Islet of Langerhans (tissue), 1 donor: ENCODE measurements around the gene HSPB8.

Experiments used
- FAIRE-seq: peaks from one replicate; lab custom pipeline; 2011; peaks lifted over from hg19 to GRCh38; lab: Jason Lieb, UNC

HSPB8 gene

DNA sequence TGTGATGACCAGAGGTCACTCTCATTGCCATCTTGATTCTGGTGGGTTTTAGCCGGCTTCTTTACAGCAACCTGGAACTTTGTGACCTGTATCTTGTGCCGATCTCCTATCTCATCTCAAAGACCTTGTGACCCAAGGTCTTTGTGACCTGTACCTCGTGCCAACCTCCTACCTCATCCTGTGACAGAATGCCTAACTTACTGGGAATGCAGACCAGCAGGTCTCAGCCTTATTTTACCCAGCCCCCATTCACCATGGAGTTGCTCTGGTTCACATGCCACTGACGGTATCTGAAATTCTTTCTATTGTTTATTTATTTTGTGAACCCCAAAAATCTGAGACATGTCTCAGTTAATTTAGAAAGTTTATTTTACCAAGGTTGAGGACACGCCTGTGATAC lies 7.4 kb upstream of the HSPB8 start:
- FAIRE-seq: no peak

GRCh38 chr12:119171691-119172425 lies 6.9 kb upstream of the HSPB8 start:
- no peak for FAIRE-seq

GRCh38 chr12:119175081-119175480 lies 3.6 kb upstream of the HSPB8 start:
- FAIRE-seq: no peak

- no peak for FAIRE-seq
These were observed 2.3 kb upstream of the HSPB8 start for GRCh38 chr12:119176267-119177055.

DNA sequence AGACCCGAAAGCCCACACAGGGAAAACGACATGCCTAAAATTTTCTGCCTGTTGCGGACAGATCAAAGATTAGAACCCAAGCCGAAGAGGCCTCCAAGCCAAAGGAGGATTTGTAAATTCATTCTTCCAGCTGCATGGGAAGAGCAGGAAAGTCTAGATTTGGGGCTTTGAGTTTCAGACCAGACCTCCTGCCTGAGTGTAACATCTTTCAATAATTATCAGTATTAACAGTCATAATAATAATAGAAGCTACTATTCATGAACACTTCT lies 1.7 kb upstream of the HSPB8 start:
- no peak for FAIRE-seq

- no peak for FAIRE-seq
These were observed 879 bp upstream of the HSPB8 start for GRCh38 chr12:119177724-119178380.

GRCh38 chr12:119179335-119180021 lies 747 bp downstream of the HSPB8 start:
- FAIRE-seq: no peak

DNA sequence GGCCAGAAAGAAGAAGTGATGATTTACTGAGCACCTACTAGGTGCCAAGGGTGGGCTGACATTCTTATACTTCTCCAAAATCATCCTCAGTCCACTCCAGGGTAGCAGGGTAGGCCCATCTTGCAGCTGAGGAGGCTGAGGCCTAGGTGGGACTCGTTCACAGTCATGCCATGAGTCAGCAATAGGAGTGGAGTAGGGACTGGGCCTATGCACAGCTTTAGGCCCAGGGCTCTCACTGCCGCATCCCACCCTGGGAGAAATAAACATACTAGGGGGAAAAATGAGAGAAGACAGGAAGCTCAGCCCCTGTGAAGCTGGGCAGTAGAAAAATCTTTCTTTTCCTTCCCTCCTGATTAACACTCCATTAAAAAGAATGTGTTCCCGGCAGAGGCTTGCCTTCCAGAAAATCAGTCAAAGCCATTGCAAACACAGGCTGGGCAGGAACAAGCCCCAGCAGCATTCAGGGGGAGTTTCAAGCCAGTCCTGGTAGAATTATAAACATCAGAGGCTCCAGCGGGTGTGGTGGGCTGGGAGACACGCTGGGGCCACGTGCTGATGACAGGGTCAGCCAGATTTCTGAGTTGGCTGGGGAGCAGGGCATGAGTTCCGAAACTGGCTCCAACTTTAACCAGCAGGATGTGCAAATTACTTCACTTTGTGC lies 1.8 kb downstream of the HSPB8 start:
- FAIRE-seq: no peak

- FAIRE-seq: no peak
These were observed 2.5 kb downstream of the HSPB8 start for GRCh38 chr12:119181202-119181601.

DNA sequence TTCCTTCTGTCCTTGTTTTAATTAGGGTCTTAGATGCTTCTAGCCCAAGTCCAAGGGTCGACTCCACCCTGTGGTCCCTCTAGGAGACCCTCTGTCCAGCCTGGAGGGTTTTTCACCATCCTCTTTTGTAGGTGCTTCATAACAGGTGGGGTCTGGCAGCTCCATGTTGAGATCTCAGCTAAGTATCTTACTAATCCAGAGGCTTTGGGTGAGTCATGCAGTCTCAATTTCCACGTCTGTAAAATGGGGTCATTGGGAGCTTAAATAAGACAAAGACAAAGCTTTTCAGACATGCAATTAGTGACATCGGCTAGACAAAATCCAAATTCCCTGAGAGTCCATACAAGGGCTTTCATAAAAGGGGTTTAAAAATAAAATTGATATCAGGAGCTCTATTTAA lies 3.2 kb downstream of the HSPB8 start:
- no peak for FAIRE-seq

DNA sequence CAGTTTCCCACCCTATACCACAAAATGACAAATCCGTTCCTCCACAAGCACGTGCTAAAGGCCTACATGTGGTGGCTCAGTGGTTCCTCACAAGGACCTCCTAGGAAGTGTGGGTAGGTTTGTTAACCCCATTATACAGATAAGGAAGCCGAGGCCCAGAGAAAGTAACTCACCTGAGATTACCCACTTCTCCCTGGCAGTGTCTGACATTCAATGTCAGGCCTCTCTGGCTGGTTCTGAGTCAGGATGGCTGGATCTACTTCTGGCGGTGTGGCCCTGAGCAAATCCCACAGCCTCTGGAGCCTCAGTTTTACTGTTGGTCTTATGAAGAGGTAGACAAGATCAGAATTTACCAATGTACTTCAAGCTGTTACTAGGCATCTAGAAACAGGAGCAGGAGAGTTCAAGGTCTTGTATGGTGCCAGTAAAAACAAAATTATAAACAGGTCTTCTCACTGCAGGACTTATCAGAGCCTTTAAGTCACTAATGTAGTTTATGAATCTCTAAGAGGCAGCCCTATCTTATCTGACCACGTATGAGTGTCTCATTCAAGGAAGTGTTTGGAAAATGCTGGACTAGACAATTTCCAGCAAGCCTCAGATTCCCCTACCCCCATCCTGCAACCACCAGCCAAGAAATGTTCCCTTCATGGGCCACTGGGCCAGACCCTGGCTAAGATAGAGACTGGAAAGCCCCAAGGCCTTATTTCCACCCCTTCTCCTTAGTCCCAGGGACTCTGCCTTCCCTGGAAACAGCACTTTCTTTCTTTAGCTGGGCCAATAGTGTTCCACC lies 4.2 kb downstream of the HSPB8 start:
- FAIRE-seq: no peak

DNA sequence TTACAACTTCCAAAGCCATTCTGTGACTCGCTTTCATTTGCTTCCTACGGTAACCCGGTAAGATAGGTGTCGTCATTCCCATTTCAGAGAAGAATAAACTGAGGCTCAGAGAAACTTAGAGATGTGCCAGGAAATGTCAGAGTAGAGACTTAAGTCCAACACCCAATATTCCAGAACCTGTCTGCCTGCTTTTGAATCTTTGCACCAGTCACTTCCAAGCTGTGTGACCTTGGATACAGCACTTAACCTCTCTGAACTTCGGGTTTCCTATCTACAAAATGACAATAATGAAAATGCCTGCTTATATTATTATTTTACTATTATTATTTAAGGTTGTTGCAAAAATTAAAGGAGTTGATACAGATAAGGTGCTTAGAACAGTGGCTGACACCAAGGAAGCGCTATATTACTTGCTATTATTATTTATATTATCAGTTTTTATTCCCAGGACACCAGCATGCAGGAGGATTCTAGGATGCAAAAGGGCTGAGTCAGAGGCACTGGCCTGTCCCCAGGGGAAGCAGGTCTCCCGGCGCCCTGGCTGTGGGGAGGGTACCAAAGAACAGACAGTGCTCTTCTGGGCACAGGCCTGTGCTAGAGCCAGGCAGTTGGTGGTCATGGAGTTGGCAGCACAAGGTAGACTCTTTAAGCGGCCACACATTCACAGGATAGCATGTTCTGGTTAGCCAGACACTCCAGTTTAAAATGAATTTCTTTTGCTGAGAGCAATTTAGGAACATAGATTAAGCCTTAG lies 5.4 kb downstream of the HSPB8 start:
- FAIRE-seq: no peak

DNA sequence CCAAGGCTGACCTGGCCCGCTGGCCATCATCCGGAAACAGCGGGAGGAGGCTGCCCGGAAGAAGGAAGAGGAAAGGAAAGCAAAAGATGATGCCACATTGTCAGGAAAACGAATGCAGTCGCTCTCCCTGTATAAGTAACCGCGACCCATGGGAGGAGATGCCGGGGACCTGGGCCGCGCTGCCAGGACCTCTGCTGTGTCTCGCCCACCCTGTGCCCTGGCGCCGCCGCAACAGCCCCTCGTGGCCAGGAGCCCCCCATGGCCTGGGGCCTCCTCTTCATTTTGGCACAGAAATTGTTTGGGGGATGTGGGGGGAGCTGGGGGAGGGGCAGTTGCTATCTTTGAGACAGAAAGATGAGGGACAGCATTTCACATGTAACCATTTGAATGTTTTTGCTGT lies 16.5 kb downstream of the HSPB8 start:
- no peak for FAIRE-seq

DNA sequence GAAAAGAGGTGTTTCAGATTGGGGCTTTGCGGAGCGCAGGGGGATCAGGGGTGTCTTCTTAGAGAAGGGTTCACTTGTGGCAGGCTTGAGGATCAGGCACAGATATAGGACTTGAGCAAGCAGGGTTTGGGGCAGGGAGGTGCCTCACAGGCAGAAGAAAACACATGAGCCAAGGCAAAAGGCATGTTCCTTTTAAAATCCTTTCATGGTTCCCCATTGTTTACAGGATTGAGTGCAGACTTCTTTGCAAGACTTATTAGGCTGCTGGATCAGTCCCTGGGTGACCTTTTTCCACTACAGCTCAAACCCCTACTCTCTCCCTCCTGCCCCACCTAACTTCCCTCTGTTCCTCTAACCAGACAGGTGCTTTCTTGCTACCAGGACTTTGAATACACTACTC lies 19.7 kb downstream of the HSPB8 start:
- no peak for FAIRE-seq

DNA sequence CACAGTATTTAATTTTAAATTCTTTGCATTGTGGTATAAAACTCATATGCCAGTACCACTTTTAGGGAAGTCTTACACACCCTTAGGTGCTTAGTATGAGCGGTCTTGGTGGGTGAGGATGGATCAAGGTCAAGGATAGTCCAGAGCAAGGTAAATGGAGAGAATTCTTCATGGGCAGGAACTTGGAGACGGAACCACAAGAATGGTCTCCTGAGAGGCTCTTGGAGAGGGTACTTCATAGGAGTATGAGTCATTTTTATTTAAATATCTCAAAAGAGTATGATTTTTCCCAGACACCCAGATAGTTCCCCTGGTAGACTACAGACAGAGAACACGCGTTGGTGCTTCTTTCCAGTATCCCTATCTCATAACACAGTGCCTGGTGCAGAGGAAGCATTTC lies 21.9 kb downstream of the HSPB8 start:
- FAIRE-seq: no peak

GRCh38 chr12:119201789-119202543 lies 23.2 kb downstream of the HSPB8 start:
- no peak for FAIRE-seq

GRCh38 chr12:119202544-119202943 lies 23.8 kb downstream of the HSPB8 start:
- no peak for FAIRE-seq

GRCh38 chr12:119204131-119204530 lies 25.4 kb downstream of the HSPB8 start:
- no peak for FAIRE-seq

GRCh38 chr12:119204671-119205285 lies 26.0 kb downstream of the HSPB8 start:
- FAIRE-seq: no peak
